Cardiac fibroblast (primary cell): ENCODE measurements around the gene PARP11.

Experiments
- DNase-seq, 2 donors: peaks; one replicate each; pipeline versions ENCODE4 v3.0.0 to v3.0.0-alpha.2; 2010; ENCODE audit warnings: low read depth in 2 of 2
- H3K4me3 ChIP-seq, 2 donors: replicated peaks in 1 of 2; 1 replicate in 1 of 2; 2 replicates in 1 of 2; pipeline ENCODE4 v1.5.1; 2011; ENCODE audit warnings: low read depth in 2 of 2, low read length in 2 of 2, mild to moderate bottlenecking in 2 of 2, moderate library complexity in 1 of 2
- TF ChIP-seq, protein P1 (sequence below): IDR thresholded peaks from one replicate; pipeline ENCODE4 v1.5.1; 2011; ENCODE audit warnings: low read depth, mild to moderate bottlenecking, low read length, inconsistent platforms

Gene PARP11

DNA sequence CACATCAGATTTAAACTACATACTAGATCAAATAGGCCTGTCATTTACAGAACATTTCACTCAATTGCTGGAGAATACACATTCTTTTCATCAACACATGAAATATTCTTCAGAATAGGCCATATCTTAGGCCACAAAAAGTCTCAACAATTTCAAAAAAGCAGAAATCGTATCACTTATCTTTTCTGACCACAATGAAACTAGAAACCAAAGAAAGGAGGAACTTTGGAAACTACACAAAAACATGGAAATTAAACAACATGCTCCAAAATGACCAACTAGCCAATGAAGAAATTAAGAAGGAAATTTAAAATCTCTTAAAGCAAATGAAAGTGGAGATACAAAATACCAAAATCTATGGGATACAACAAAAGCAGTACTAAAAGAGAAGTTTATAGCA, 35.1 kb downstream of the PARP11 start:
- no peak overlapping the region for H3K4me3 ChIP-seq
- TF ChIP-seq, protein P1, sequence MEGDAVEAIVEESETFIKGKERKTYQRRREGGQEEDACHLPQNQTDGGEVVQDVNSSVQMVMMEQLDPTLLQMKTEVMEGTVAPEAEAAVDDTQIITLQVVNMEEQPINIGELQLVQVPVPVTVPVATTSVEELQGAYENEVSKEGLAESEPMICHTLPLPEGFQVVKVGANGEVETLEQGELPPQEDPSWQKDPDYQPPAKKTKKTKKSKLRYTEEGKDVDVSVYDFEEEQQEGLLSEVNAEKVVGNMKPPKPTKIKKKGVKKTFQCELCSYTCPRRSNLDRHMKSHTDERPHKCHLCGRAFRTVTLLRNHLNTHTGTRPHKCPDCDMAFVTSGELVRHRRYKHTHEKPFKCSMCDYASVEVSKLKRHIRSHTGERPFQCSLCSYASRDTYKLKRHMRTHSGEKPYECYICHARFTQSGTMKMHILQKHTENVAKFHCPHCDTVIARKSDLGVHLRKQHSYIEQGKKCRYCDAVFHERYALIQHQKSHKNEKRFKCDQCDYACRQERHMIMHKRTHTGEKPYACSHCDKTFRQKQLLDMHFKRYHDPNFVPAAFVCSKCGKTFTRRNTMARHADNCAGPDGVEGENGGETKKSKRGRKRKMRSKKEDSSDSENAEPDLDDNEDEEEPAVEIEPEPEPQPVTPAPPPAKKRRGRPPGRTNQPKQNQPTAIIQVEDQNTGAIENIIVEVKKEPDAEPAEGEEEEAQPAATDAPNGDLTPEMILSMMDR: no peak
- DNase-seq: no peak

DNA sequence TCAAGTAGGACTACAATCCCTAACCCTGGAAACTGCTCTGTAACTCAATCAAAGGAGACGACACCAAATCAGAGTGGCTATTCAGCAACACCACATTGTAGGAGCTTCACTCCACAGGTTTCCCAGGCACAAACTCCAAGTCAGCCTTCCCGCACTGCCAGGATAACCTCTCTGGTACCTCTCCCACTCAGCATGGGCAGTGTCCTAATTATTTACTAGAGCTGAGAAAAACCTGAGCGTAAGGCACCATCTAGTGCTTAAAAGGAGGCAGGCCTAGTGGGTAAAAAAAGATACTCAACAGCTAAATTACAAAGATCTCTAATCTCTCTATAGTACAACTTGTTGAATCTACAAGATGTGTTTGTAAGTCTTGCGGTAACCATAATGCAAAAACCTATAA, 36.1 kb downstream of the PARP11 start:
- DNase-seq: no peak
- H3K4me3 ChIP-seq: no peak overlapping the region
- TF ChIP-seq, protein P1: no peak

DNA sequence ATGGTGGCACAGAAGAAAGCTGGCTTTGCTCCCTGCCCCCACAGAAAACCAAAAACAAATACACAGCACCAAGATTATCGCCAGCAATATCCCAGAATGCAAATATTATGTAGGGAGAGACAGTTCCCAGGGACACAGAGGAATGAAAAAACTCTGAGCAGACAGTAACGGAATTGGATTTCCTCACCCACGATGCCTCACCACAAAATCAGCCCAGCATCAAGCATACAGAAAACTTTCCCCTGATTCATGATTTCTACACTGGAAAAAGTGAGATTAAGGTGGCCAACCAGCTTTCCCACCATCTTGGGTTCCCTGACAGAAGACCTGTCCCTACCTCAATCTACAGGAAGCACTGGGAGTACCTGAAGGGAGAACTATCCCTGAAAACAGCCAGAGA, 36.6 kb downstream of the PARP11 start:
- TF ChIP-seq, protein P1: no peak
- no peak overlapping the region for H3K4me3 ChIP-seq
- no peak for DNase-seq

DNA sequence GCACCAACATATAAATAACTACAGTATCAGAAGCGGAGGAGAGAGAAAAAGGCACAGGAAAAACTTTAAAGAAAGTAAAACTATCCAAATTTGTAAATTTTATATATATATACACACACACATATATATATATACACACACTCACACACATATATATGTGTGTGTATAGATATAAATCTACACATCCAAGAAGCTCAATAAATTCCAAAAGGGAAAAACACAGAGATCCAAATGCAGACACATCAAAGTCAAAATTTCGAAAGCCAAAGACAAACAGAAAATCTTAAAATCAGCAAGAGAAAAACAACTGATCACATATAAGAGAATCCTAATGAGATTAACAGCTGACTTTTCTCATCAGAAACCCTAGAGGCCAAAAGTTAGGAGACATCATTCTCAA, 37.3 kb downstream of the PARP11 start:
- TF ChIP-seq, protein P1: no peak
- DNase-seq: no peak
- H3K4me3 ChIP-seq: no peak overlapping the region

DNA sequence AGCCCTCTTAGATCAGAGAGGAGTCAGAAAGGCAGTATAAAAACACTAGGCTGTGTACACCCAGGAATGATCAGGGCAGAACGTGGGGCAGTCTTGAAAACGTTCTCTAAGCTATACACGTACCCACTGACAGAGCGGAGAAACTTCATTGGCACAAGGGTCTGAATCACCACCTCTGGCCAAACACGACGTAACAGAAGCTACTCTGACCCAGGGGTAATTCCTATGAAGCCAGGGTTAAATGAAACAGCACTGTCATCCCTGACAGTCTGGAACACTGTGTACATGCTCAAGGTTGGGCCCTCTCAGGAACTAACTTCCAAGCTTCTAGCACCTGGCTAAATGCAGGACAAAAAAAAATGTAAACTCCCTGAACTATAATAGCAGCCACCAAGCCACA, 38.4 kb downstream of the PARP11 start:
- TF ChIP-seq, protein P1: no peak
- no peak overlapping the region for H3K4me3 ChIP-seq
- DNase-seq: no peak

DNA sequence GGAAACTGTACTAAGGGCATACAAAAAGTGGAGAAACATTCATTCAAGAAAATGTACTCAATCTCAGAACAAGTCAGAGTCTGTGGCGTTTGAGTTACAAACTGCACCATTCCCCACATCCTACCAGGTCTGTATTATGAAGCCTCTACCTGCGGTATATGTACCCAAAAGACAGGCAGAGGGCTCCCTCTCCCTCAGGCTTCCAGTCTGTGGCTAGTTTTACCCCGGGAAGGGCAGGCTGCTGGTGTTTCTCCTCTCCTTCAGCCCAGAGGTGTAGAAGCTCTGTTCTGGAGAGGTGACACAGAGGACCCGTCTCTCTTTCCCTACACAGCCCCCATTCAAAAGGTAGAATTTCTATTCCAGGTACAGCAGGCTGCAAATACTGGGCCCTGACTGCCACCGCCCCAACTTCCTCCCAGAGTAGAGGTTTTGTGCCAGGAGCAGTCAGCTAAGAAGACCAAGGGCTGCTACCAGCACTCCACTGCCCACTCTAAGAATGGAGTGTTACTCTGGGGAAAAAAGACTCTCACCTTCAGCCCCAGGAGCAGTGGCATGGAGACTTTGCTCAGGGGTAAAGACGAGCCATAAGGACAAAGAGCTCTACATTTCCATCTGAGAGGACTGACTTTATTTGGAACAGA, 39.4 kb downstream of the PARP11 start:
- no peak overlapping the region for H3K4me3 ChIP-seq
- DNase-seq: no peak
- TF ChIP-seq, protein P1: no peak

DNA sequence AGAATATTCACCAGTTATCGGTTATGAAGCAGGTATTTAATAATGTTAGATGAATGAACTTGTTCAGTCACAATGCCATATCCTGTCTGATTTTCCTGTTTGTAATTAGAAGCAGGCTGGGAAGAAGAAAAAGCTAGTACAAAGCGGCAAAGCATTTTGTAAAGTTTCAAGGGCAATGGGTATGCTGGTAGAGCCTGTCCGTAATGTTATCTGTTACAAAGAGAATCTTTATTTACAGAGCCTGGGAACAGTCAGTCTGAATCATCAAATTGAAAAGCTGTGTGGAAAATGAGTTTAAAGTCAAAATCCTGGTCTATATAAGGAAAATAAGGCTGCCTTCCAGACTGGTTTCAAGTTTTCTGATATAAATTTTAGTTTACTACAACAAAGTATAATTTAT, 40.5 kb downstream of the PARP11 start:
- TF ChIP-seq, protein P1: no peak
- DNase-seq: peak in 1 of 2 donors; percentile 22
- no peak overlapping the region for H3K4me3 ChIP-seq
